Mesothelial cell of epicardium (in vitro differentiated cells): Measurements from ENCODE around the gene HAPLN3. TPM values are rescaled to one million over a fixed set of nuclear protein-coding genes. Genes with fewer than 3 reads are reported as not detected.

Source experiments
- DNase-seq, 2 experiments: peaks; one replicate each; pipeline ENCODE4 v3.0.0; 2021; ENCODE audit warnings: low spot score in 2 of 2; ENCODE audit not compliant: unreplicated experiment in 2 of 2
- H3K27ac Mint-ChIP-seq: 2 replicates; pipeline ENCODE4 v1.8.0; 2021; ENCODE audit warnings: mixed read lengths
- H3K27me3 Mint-ChIP-seq: 2 replicates; pipeline ENCODE4 v1.8.0; 2021; ENCODE audit warnings: low read depth, mixed read lengths
- H3K36me3 Mint-ChIP-seq: 2 replicates; pipeline ENCODE4 v1.8.0; 2021; ENCODE audit warnings: mixed read lengths
- H3K4me1 Mint-ChIP-seq: 2 replicates; pipeline ENCODE4 v1.8.0; 2021; ENCODE audit warnings: mixed read lengths
- H3K4me3 Mint-ChIP-seq: 2 replicates; pipeline ENCODE4 v1.8.0; 2021; ENCODE audit warnings: mild to moderate bottlenecking, moderate library complexity, mixed read lengths
- H3K9me3 Mint-ChIP-seq: 2 replicates; pipeline ENCODE4 v1.8.0; 2021; ENCODE audit warnings: mixed read lengths
- CTCF ChIP-seq: fragments of 200-600 bp; sonication (generic); IDR thresholded peaks from one replicate; pipeline ENCODE4 v1.5.0; 2021; ENCODE audit warnings: antibody characterized with exemption; ENCODE audit not compliant: unreplicated experiment
- total RNA-seq: library from RNA; stranded (reverse); gene quantifications from 3 replicates; pipeline ENCODE4 v1.2.1, GENCODE V29; 2021

The HAPLN3 gene
- total RNA-seq, 1 donor from 2014 or later, result 3.9 TPM

DNA sequence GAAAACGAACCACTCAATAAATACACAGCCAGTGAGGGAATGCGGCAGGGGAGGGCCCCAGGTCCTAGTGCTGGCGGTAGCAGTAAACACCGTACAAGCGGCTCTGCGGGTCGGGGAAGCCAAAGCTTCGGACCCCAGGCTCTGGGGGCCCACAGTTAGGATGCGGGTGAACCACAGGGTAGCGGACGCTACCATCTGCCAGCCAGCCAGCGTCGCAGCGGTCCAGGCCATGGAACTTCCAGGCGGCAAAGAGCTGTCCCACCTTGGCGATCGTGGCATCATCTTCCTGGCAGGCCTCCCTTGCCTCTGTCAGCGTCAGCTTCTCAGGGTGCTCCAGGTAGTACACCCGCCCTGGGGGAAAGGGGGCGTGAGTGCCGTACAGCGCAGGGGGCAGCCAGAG, 17.4 kb downstream of the HAPLN3 start:
- Mint-ChIP-seq H3K36me3 (no peaks in the 10 kb centered on the region), H3K4me3 (no peak overlapping the region), H3K27me3 (no peaks in the 10 kb centered on the region), H3K27ac (no peak overlapping the region), H3K9me3 (no peaks in the 10 kb centered on the region), H3K4me1 (peaks cover 2% of the 10 kb centered on the region)
- no peak for DNase-seq
- no peak for TF ChIP-seq CTCF

GRCh38 chr15:88877415-88877814, 17.9 kb downstream of the HAPLN3 start:
- TF ChIP-seq CTCF, result no peak
- Mint-ChIP-seq H3K4me1 (peaks cover 7% of the 10 kb centered on the region), H3K27me3 (no peaks in the 10 kb centered on the region), H3K9me3 (no peaks in the 10 kb centered on the region), H3K27ac (no peak overlapping the region), H3K4me3 (no peak overlapping the region), H3K36me3 (no peaks in the 10 kb centered on the region)
- no peak for DNase-seq

GRCh38 chr15:88876573-88876972, 18.8 kb downstream of the HAPLN3 start:
- DNase-seq, result no peak
- no peaks in the 10 kb centered on the region for H3K27me3 Mint-ChIP-seq
- no peak overlapping the region for H3K4me3 Mint-ChIP-seq
- peaks cover 14% of the 10 kb centered on the region for H3K4me1 Mint-ChIP-seq
- H3K36me3 Mint-ChIP-seq, result no peaks in the 10 kb centered on the region
- no peaks in the 10 kb centered on the region for H3K9me3 Mint-ChIP-seq
- no peak overlapping the region for H3K27ac Mint-ChIP-seq
- no peak for TF ChIP-seq CTCF

- peaks cover 12% of the 10 kb centered on the region for H3K27me3 Mint-ChIP-seq
- H3K36me3 Mint-ChIP-seq, result no peaks in the 10 kb centered on the region
- no peaks in the 10 kb centered on the region for H3K9me3 Mint-ChIP-seq
- DNase-seq, result no peak
- peaks cover 14% of the 10 kb centered on the region for H3K4me1 Mint-ChIP-seq
- no peak overlapping the region for H3K4me3 Mint-ChIP-seq
- no peak overlapping the region for H3K27ac Mint-ChIP-seq
- no peak for TF ChIP-seq CTCF
Observed at GRCh38 chr15:88874684-88875083, 20.7 kb downstream of the HAPLN3 start.

DNA sequence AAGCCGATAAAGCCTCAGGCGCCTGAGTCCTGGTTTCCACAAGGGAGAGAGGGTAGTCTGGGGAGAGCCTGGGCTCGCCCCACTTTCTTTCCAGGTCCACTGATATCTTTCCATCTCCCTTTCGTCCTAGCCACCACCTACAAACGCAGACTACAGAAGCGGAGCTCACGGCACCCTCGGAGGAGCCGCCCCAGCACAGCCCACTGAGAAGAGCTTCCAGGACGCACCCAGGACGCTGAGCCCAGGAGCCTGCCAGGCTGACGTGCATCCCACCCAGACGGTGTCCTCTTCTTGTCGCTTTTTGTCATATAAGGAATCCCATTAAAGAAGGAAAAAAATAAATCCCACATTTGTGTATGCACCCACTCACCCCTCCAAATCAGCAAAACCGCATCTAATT, 21.1 kb downstream of the HAPLN3 start:
- no peak overlapping the region for H3K4me3 Mint-ChIP-seq
- H3K27ac Mint-ChIP-seq, result no peak overlapping the region
- no peaks in the 10 kb centered on the region for H3K9me3 Mint-ChIP-seq
- no peak for DNase-seq
- no peaks in the 10 kb centered on the region for H3K36me3 Mint-ChIP-seq
- peaks cover 14% of the 10 kb centered on the region for H3K4me1 Mint-ChIP-seq
- peaks cover 13% of the 10 kb centered on the region for H3K27me3 Mint-ChIP-seq
- no peak for TF ChIP-seq CTCF

GRCh38 chr15:88873786-88874185, 21.6 kb downstream of the HAPLN3 start:
- Mint-ChIP-seq H3K27ac (no peak overlapping the region), H3K4me3 (no peak overlapping the region), H3K9me3 (no peaks in the 10 kb centered on the region), H3K27me3 (peaks cover 15% of the 10 kb centered on the region), H3K4me1 (peaks cover 14% of the 10 kb centered on the region), H3K36me3 (no peaks in the 10 kb centered on the region)
- no peak for TF ChIP-seq CTCF
- no peak for DNase-seq
